A549 (cell line): Measurements from ENCODE around the gene SLC30A7. TPM values are rescaled to one million over a fixed set of nuclear protein-coding genes. Genes with fewer than 3 reads are reported as not detected.

ENCODE experiments used
- ATAC-seq, 2 experiments: fragments of 200-7000 bp in 1 of 2; fragments of >200 bp in 1 of 2; cut with Nextera tagmentation in 1 of 2; cut with Tn5 transposase in 1 of 2; 3 replicates each; pipeline versions ENCODE4 v1.8.0 to v1.9.1; 2018 to 2020; ENCODE audit warnings: mild to moderate bottlenecking in 1 of 2, moderate library complexity in 1 of 2
- CTCF ChIA-PET: fragments of 300-600 bp; sonication (Branson Sonifier 250); formaldehyde crosslinking; extraction: SDS; loops from one replicate; lab custom pipeline; 2021; ENCODE audit warnings: antibody characterized with exemption, inconsistent platforms; lab: Yijun Ruan, JAX
- POLR2A ChIA-PET: fragments of 350-600 bp; formaldehyde crosslinking; extraction: SDS; loops from one replicate; lab custom pipeline; 2021; ENCODE audit warnings: antibody characterized with exemption, inconsistent platforms; lab: Yijun Ruan, JAX
- DNase-seq, 2 experiments: peaks; one replicate each; pipeline versions ENCODE4 v3.0.0 to v3.0.0-alpha.2; 2011 to 2016; ENCODE audit warnings: low read depth in 1 of 2, low spot score in 1 of 2
- FAIRE-seq: peaks from 2 replicates; lab custom pipeline; 2011; peaks lifted over from hg19 to GRCh38; lab: Jason Lieb, UNC
- H3K27ac ChIP-seq, 2 experiments: fragments of >200 bp; sonication (Bioruptor Twin); formaldehyde crosslinking; 3 replicates each; pipeline ENCODE4 v1.5.1; 2016 to 2017
- H3K4me1 ChIP-seq: fragments of >200 bp; sonication (Bioruptor Twin); formaldehyde crosslinking; 3 replicates; pipeline ENCODE4 v1.6.1; 2016
- H3K4me2 ChIP-seq: fragments of >200 bp; sonication (Bioruptor Twin); formaldehyde crosslinking; 3 replicates; pipeline ENCODE4 v1.6.1; 2016
- H3K4me3 ChIP-seq: fragments of >200 bp; sonication (Bioruptor Twin); formaldehyde crosslinking; 3 replicates; pipeline ENCODE4 v1.5.1; 2016
- H3K9me3 ChIP-seq: fragments of >200 bp; sonication (Bioruptor Twin); formaldehyde crosslinking; 3 replicates; pipeline ENCODE4 v1.6.1; 2016
- BHLHE40 ChIP-seq: IDR thresholded peaks from 2 replicates; pipeline ENCODE4 v1.6.1; 2012; ENCODE audit warnings: low read depth, low read length, inconsistent platforms
- CBX8 ChIP-seq: fragments of 200-600 bp; sonication (generic); IDR thresholded peaks from 2 replicates; pipeline ENCODE4 v1.6.1; 2016
- CHD2 ChIP-seq: fragments of 150-350 bp; IDR thresholded peaks from 2 replicates; pipeline ENCODE4 v1.6.1; 2014; ENCODE audit warnings: low read length; ENCODE audit not compliant: partially characterized antibody
- EHMT2 ChIP-seq: fragments of 200-600 bp; sonication (generic); IDR thresholded peaks from 2 replicates; pipeline ENCODE4 v1.6.1; 2016; ENCODE audit warnings: antibody characterized with exemption, low read depth, mild to moderate bottlenecking, moderate library complexity
- EP300 ChIP-seq, 2 experiments: fragments of >200 bp; sonication (Bioruptor Twin); formaldehyde crosslinking; IDR thresholded peaks; 2 replicates in 1 of 2; 3 replicates in 1 of 2; pipeline ENCODE4 v1.6.1; 2016 to 2017
- ESRRA ChIP-seq: fragments of 150-350 bp; IDR thresholded peaks from 2 replicates; pipeline ENCODE4 v1.6.1; 2014; ENCODE audit warnings: mild to moderate bottlenecking, low read length, borderline replicate concordance
- FOSL2 ChIP-seq, 2 experiments: fragments of 450-650 bp in 1 of 2; fragments of >200 bp in 1 of 2; sonication (Bioruptor Twin) in 1 of 2; formaldehyde crosslinking; IDR thresholded peaks; 2 replicates each; pipeline versions ENCODE4 v1.5.0 to v1.6.1; 2016 to 2020; ENCODE audit warnings: mild to moderate bottlenecking in 1 of 2, moderate library complexity in 1 of 2
- FOXS1 ChIP-seq: fragments of 250-450 bp; sonication (Bioruptor Pico); IDR thresholded peaks from 2 replicates; pipeline ENCODE4 v1.5.0; 2020; ENCODE audit warnings: mild to moderate bottlenecking, moderate library complexity
- HDAC2 ChIP-seq: fragments of 200-600 bp; sonication (generic); IDR thresholded peaks from 2 replicates; pipeline ENCODE4 v1.6.1; 2016
- HEYL ChIP-seq: fragments of 250-450 bp; sonication (Bioruptor Pico); IDR thresholded peaks from 2 replicates; pipeline ENCODE4 v1.8.0; 2021; ENCODE audit warnings: mild to moderate bottlenecking, moderate library complexity
- HOXA7 ChIP-seq: fragments of 250-450 bp; sonication (Bioruptor Pico); IDR thresholded peaks from 2 replicates; pipeline ENCODE4 v1.5.0; 2020; ENCODE audit warnings: mild to moderate bottlenecking, moderate library complexity
- JUN ChIP-seq, 2 experiments: fragments of >200 bp; sonication (Bioruptor Twin); formaldehyde crosslinking; IDR thresholded peaks; 2 replicates in 1 of 2; 3 replicates in 1 of 2; pipeline ENCODE4 v1.6.1; 2016 to 2017
- JUNB ChIP-seq: fragments of >200 bp; sonication (Bioruptor Twin); formaldehyde crosslinking; IDR thresholded peaks from 2 replicates; pipeline ENCODE4 v1.6.1; 2016
- KDM1A ChIP-seq: fragments of 200-600 bp; sonication (generic); IDR thresholded peaks from 2 replicates; pipeline ENCODE4 v1.6.1; 2016; ENCODE audit warnings: low read depth, mild to moderate bottlenecking
- MYC ChIP-seq: IDR thresholded peaks from 2 replicates; pipeline ENCODE4 v1.6.1; 2012; ENCODE audit warnings: mild to moderate bottlenecking, inconsistent platforms, low read length, improper control_type of control experiment, borderline replicate concordance
- NPAS2 ChIP-seq: fragments of 250-450 bp; sonication (Bioruptor Pico); IDR thresholded peaks from 2 replicates; pipeline ENCODE4 v1.8.0; 2022; ENCODE audit warnings: mild to moderate bottlenecking, moderate library complexity, borderline replicate concordance
- NR3C1 ChIP-seq: fragments of >200 bp; sonication (Bioruptor Twin); formaldehyde crosslinking; IDR thresholded peaks from 3 replicates; pipeline ENCODE4 v1.6.1; 2017
- PHF8 ChIP-seq: fragments of 200-600 bp; sonication (generic); IDR thresholded peaks from 2 replicates; pipeline ENCODE4 v1.6.1; 2016; ENCODE audit warnings: low read depth, mild to moderate bottlenecking, antibody characterized with exemption, moderate library complexity, borderline replicate concordance
- POLR2A ChIP-seq: IDR thresholded peaks from 2 replicates; pipeline ENCODE4 v1.6.1; 2012; ENCODE audit warnings: mild to moderate bottlenecking, low read length
- SREBF2 ChIP-seq: fragments of 450-650 bp; IDR thresholded peaks from 2 replicates; pipeline ENCODE4 v1.6.1; 2014; ENCODE audit warnings: mild to moderate bottlenecking, moderate library complexity
- TFCP2L1 ChIP-seq: fragments of 250-450 bp; sonication (Bioruptor Pico); IDR thresholded peaks from 2 replicates; pipeline ENCODE4 v1.5.0; 2021; ENCODE audit warnings: mild to moderate bottlenecking
- ZNF302 ChIP-seq: fragments of 250-450 bp; sonication (Bioruptor Pico); IDR thresholded peaks from 2 replicates; pipeline ENCODE4 v1.9.0; 2021; ENCODE audit warnings: inconsistent platforms, mild to moderate bottlenecking, moderate library complexity
- ZSCAN20 ChIP-seq: fragments of 250-450 bp; sonication (Bioruptor Pico); IDR thresholded peaks from 2 replicates; pipeline ENCODE4 v1.8.0; 2022; ENCODE audit warnings: mild to moderate bottlenecking, moderate library complexity
- WGBS: methylation state at CpG from one replicate; pipeline ENCODE4 v1.1.6; 2017; ENCODE audit errors: missing lambda C conversion rate; 5-methylcytosine and 5-hydroxymethylcytosine counted together
- polyA plus RNA-seq, 4 experiments: library from polyadenylated mRNA; depleted of rRNA in 3 of 4; stranded (reverse); fragments of >200 nt; fragmentation: RNase III in 1 of 4; extraction: RNeasy Plus Mini Kit Qiagen cat#74134 plus additional on column Dnase treatment in 1 of 4; gene quantifications; 2 replicates in 3 of 4; 3 replicates in 1 of 4; pipeline ENCODE4 v1.2.3, GENCODE V29; 2011 to 2017
- TF ChIP-seq, protein P1 (sequence below): IDR thresholded peaks from 2 replicates; pipeline ENCODE4 v1.6.1; 2012
- TF ChIP-seq, protein P2 (sequence below): fragments of 150-350 bp; IDR thresholded peaks from 2 replicates; pipeline ENCODE4 v1.6.1; 2014; ENCODE audit warnings: low read depth, mild to moderate bottlenecking, low read length
- TF ChIP-seq, protein P3 (sequence below): IDR thresholded peaks from 2 replicates; pipeline ENCODE4 v1.6.1; 2012; ENCODE audit warnings: low read depth, borderline replicate concordance
- TF ChIP-seq, protein P4 (sequence below): IDR thresholded peaks from 2 replicates; pipeline ENCODE4 v1.6.1; 2012

SLC30A7 gene
- polyA plus RNA-seq, 2 of the 4 experiments (the other 2 are of a cell fraction) = 4.3 to 9.6 TPM

DNA sequence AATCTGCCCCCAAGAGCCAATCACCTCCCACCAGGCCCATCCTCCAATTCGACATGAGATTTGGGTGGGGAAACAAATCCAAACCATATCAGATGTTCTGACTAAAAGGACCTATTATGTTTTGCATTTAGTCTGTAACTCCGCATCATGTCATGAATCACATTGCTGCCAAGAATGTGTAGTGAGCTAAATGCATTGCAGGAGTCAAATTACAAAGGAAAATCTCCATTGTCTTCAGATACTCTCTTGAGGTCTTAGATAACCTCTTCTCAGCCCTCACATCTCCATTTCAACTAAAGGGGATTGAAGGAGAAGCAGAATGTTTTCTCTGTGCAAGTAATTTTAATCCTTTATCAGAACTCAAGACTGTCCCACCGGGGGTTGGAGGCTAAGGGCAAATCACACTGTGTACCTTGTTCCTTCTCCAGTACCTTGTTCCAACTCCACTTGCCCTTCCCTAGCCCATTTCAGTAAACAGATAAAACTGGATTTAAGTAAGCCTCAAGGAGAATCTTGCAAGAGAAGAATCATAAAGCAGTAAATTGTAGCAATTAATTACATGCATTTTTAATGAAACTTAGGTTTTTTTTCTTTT, 35.4 kb upstream of the SLC30A7 start:
- no peak for ATAC-seq
- CTCF ChIA-PET = interaction anchor here (0.6 to 1.6 kb wide), 2 partner anchors 254 to 1958 kb away, joined by 3 to 4 read pairs; no protein-coding TSS in a partner anchor

DNA sequence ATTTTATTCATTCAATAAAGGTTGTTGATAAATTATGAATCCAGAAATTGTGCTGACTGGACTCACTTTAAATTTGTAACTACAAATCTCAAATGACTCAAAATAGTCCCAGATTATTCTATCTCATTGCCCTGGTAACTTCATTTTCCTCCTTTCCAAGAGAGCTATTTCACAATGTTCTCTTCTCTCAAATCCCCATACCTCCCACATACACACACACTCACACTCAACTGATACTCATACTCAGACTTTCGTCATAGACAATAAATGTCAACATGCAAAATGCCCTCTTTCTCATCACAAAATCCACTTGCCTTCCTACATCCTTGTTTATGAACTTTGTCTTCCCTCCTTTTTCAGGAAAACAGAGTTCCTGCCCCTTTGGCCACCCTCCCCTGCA, 34.5 kb upstream of the SLC30A7 start:
- CTCF ChIA-PET = no interaction called here
- POLR2A ChIA-PET = no interaction called here
- FAIRE-seq = no peak
- H3K4me1 ChIP-seq = 0 out of 3 replicates have a peak, but pooled peaks cover 3% of the 10 kb centered on the region
- TF ChIP-seq CBX8 (no peak), JUN (IDR thresholded peaks at IDR 0.05) (no peak), POLR2A (no peak), TFCP2L1 (CRISPR knock-in tag) (no peak), FOXS1 (no peak), EP300 (IDR thresholded peaks at IDR 0.05) (no peak), ESRRA (no peak), NR3C1 (no peak), PHF8 (no peak), FOSL2 (IDR thresholded peaks at IDR 0.05) (no peak), FOSL2 (CRISPR knock-in tag; IDR thresholded peaks at IDR 0.05) (no peak), SREBF2 (no peak), CHD2 (no peak), HOXA7 (no peak), HDAC2 (no peak)
- TF ChIP-seq, protein P1, sequence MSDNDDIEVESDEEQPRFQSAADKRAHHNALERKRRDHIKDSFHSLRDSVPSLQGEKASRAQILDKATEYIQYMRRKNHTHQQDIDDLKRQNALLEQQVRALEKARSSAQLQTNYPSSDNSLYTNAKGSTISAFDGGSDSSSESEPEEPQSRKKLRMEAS = no peak
- TF ChIP-seq, protein P2, sequence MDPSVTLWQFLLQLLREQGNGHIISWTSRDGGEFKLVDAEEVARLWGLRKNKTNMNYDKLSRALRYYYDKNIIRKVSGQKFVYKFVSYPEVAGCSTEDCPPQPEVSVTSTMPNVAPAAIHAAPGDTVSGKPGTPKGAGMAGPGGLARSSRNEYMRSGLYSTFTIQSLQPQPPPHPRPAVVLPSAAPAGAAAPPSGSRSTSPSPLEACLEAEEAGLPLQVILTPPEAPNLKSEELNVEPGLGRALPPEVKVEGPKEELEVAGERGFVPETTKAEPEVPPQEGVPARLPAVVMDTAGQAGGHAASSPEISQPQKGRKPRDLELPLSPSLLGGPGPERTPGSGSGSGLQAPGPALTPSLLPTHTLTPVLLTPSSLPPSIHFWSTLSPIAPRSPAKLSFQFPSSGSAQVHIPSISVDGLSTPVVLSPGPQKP = no peak
- TF ChIP-seq, protein P3, sequence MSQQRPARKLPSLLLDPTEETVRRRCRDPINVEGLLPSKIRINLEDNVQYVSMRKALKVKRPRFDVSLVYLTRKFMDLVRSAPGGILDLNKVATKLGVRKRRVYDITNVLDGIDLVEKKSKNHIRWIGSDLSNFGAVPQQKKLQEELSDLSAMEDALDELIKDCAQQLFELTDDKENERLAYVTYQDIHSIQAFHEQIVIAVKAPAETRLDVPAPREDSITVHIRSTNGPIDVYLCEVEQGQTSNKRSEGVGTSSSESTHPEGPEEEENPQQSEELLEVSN = no peak
- H3K4me3 ChIP-seq = no peak overlapping the region
- 72% methylated on average over 1 of the region's 1 CpG for WGBS
- no peaks in the 10 kb centered on the region for H3K9me3 ChIP-seq
- H3K27ac ChIP-seq = no peak overlapping the region
- DNase-seq = no peak
- ATAC-seq = no peak
- no peak overlapping the region for H3K4me2 ChIP-seq

More for the DNA sequence above, 35.4 kb upstream of the SLC30A7 start:
- no peak for TF ChIP-seq TFCP2L1 (CRISPR knock-in tag)
- no peak for TF ChIP-seq SREBF2
- no peak for TF ChIP-seq ZSCAN20 (CRISPR knock-in tag)
- TF ChIP-seq EHMT2 = no peak
- no peak for TF ChIP-seq MYC
- FAIRE-seq (no peak), DNase-seq (no peak)
- H3K4me3 ChIP-seq = no peak overlapping the region
- POLR2A ChIA-PET = no interaction called here
- no peaks in the 10 kb centered on the region for H3K9me3 ChIP-seq
- no peak overlapping the region for H3K4me2 ChIP-seq
- H3K4me1 ChIP-seq = no peaks in the 10 kb centered on the region
- 33% methylated on average over 3 of the region's 3 CpGs for WGBS
- H3K27ac ChIP-seq = no peak overlapping the region

DNA sequence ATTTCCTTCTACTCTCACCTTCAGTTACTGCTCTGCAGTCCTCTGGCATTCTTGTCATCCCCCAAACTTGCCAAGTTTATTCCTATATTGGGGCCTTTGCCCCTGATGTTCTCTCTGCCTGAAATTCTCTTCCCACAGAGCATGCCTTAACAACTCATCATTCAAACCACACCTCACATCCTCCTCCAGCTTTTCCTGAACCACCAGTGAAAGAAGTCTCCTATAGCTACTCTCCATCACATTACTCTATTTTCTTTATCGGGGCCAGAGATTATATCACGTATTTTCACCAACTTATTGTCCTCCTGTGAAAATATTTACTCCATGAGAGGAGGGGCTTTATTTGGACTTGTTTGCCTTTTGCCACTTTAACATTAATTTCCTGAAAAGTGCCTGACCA, 33.3 kb upstream of the SLC30A7 start:
- no peak for DNase-seq
- no peak overlapping the region for H3K4me2 ChIP-seq
- CTCF ChIA-PET = interaction anchor here (1.6 to 11.7 kb wide), 3 partner anchors 141 to 403 kb away, joined by 3 to 138 read pairs (median 9); no protein-coding TSS in a partner anchor
- no peak overlapping the region for H3K27ac ChIP-seq
- TF ChIP-seq HOXA7 = no peak
- TF ChIP-seq ESRRA = no peak
- TF ChIP-seq CHD2 = no peak
- no peak for TF ChIP-seq EP300 (IDR thresholded peaks at IDR 0.05)
- TF ChIP-seq HEYL (CRISPR knock-in tag) = no peak
- no peak for TF ChIP-seq EHMT2
- TF ChIP-seq KDM1A = no peak
- TF ChIP-seq BHLHE40 = no peak
- no peak for TF ChIP-seq NPAS2 (CRISPR knock-in tag)
- TF ChIP-seq ZNF302 (CRISPR knock-in tag) = no peak
- TF ChIP-seq JUNB = no peak
- TF ChIP-seq POLR2A = no peak
- TF ChIP-seq, protein P4, sequence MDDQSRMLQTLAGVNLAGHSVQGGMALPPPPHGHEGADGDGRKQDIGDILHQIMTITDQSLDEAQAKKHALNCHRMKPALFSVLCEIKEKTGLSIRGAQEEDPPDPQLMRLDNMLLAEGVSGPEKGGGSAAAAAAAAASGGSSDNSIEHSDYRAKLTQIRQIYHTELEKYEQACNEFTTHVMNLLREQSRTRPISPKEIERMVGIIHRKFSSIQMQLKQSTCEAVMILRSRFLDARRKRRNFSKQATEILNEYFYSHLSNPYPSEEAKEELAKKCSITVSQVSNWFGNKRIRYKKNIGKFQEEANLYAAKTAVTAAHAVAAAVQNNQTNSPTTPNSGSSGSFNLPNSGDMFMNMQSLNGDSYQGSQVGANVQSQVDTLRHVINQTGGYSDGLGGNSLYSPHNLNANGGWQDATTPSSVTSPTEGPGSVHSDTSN = no peak
- TF ChIP-seq, all 56 proteins: peak for 0
- 79% methylated on average over 2 of the region's 2 CpGs for WGBS
- FAIRE-seq (no peak), ATAC-seq (no peak)
- Histone ChIP-seq H3K9me3 (no peaks in the 10 kb centered on the region), H3K4me1 (0 out of 3 replicates have a peak, but pooled peaks cover 3% of the 10 kb centered on the region), H3K4me3 (no peak overlapping the region)
- POLR2A ChIA-PET = no interaction called here
